ENCODE results near the gene ADSS1.

DNA sequence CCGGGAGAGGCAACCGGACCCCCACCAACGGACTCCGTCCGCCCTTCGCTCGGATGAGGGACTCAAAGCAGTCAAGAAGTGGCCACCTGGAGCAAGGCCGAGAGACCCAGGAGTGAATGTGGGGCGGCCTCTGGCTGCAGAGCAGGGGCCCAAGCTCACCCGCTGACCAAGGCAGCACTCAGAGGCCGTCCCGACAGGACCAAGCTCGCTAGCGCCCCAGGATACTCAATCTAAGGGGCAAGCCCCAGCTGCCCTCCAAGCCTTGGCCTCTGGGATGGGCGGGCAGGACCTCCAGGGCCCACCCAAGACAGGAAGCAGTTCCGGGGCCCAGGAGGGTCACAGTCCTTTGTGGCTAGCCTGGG is 70.6 kb downstream of the ADSS1 start:
- TF ChIP-seq EZH2phosphoT487 (IDR thresholded peaks at IDR 0.05; ENCODE audit: borderline replicate concordance) = no peak
- TF ChIP-seq, protein P1, sequence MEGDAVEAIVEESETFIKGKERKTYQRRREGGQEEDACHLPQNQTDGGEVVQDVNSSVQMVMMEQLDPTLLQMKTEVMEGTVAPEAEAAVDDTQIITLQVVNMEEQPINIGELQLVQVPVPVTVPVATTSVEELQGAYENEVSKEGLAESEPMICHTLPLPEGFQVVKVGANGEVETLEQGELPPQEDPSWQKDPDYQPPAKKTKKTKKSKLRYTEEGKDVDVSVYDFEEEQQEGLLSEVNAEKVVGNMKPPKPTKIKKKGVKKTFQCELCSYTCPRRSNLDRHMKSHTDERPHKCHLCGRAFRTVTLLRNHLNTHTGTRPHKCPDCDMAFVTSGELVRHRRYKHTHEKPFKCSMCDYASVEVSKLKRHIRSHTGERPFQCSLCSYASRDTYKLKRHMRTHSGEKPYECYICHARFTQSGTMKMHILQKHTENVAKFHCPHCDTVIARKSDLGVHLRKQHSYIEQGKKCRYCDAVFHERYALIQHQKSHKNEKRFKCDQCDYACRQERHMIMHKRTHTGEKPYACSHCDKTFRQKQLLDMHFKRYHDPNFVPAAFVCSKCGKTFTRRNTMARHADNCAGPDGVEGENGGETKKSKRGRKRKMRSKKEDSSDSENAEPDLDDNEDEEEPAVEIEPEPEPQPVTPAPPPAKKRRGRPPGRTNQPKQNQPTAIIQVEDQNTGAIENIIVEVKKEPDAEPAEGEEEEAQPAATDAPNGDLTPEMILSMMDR (conservative IDR thresholded peaks at IDR 0.05; ENCODE audit: low read length) = no peak

Data from Loucy (cell line).